ENCODE measurements around the gene GOLGA6A.

GOLGA6A gene

DNA sequence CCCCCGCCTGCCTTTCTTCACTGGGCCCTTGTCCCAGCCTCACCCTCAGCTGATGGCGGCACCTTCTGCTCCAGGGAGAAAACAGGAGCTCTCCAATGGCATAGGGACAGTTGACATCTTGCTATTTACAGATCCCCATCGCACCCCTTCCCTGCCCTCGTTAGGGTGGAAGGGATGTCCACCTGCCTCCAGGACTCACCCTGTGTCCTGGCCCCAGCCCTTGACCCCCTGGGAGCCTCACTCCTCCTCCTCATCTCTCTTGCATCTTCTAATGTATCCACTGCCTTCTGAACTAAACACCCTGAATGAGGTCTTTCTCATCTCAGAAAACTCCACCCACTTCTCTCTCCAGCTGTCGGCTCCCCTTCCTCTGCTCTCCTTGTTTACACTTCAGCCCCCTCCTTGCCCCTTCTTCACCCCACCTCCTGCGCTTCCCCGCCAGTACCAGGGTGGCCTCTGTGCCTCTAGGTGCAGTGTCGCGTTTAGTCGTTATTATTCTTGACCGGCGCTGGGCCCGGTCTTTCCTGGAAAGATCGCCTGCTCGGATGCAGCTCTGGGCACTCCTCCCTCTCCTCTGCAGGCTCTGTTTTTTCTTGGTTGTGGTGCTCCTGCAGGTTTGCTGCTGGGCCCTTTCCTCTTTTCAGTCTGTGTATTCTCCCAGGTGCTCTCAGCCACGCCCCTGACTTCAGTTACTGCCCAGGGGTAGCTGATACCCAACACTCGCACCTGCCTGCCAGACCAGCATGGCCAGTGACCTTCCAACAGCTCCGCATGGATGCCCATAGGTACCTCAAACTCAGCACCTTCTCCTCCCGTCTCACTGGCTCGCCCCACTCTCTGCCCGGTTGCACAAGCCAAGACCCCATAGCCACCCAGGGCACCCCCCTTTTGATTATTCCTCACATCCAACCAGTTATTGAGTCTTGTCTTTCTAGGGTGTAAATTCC is 44.9 kb downstream of the GOLGA6A start:
- DNase-seq (ENCODE audit: low read depth in 1 of 2, low spot score in 1 of 2), result no peak

DNA sequence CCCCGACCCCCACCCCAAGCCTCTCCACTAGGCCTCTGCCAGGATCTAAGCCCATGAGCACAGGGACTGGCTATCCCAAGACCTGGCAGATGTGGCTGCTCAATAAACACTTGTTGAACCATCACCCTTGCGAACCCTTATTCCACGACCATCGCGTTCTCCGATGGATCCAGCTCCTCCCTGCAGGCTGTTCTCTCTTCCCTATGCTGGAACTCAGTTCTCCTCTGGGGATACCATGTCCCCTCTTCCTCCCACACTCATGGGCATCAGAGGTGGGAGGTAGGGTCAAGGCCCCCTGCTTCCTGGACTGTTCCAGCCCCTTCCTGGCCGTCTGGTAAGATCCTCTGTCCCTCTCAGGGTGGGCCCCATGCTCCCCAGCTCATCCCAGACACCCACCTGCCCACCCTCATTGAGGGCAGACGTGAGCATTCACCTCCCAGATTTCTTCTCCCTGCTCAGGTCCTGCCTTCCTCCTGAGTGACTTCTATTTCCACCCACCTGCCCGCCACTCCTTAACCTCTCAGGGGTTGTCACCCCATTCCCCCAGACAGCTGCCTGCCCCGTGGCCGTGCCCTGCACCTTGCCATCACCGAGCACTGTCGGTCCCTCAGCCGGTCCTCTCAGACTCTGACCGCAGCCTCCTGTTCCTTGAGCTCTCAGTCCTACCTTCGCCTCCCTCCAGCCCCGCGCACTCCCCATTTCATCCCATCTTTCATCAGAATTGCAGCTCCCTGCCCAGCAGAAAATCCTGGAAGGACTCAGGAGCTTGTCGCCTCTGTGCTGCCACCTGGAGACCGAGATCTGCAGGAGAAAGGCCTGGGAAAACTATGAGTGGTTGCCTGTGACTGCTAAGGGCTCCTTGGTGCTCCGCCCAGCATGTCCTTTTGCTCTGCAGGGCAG is 45.8 kb downstream of the GOLGA6A start:
- DNase-seq (ENCODE audit: low read depth in 1 of 2, low spot score in 1 of 2), result no peak

DNA sequence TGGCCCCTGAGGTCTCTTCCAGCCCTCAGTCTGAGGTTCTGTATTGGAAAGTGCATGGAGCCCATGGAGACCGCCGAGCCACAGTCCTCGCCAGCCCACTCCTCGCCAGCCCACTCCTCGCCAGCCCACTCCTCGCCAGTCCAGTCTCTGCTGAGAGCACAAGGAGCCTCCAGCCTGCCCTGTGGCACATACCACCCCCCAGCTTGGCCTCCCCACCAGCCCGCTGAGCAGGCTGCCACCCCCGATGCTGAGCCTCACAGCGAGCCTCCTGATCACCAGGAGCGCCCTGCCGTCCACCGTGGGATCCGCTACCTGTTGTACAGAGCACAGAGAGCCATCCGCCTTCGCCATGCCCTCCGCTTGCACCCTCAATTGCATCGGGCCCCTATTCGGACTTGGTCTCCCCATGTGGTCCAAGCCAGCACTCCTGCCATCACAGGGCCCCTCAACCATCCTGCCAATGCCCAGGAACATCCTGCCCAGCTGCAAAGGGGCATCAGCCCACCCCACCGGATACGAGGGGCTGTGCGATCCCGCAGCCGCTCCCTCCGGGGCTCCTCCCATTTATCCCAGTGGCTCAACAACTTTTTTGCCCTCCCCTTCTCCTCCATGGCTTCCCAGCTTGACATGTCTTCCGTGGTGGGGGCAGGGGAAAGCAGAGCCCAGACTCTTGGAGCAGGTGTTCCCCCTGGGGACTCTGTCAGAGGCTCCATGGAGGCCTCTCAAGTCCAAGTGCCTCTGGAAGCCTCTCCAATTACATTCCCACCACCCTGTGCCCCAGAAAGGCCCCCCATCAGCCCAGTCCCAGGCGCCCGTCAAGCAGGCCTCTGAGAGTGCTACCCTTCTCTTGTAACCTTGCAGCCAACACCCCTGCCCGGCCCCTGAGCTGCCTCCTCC is 47.0 kb downstream of the GOLGA6A start:
- DNase-seq (ENCODE audit: low read depth in 1 of 2, low spot score in 1 of 2), result no peak

DNA sequence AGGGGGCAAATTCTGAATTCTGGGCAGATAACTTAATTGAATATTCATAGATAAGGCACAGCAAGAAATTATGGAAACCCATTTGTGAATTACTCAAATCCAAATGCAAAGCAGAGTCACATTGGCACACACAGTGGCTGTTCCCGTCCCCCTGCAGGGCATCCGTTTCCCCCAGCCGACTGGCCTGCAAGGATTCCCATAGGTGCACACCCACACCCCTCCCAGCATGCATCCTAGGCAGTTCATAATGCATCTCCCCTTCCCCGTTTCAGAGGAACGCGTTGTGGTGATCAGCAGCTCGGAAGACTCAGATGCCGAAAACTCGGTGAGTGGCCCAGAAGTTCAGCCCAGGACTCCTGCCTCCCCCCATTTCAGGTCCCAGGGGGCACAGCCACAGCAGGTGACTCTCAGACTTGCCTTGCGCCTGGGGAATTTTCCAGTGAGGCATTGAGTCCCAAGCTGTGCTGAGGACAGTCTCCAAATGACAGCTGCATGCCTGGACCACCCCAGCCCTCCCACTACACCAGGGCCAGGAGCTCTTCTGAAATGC is 48.1 kb downstream of the GOLGA6A start:
- no peak for DNase-seq (ENCODE audit: low read depth in 1 of 2, low spot score in 1 of 2)

DNA sequence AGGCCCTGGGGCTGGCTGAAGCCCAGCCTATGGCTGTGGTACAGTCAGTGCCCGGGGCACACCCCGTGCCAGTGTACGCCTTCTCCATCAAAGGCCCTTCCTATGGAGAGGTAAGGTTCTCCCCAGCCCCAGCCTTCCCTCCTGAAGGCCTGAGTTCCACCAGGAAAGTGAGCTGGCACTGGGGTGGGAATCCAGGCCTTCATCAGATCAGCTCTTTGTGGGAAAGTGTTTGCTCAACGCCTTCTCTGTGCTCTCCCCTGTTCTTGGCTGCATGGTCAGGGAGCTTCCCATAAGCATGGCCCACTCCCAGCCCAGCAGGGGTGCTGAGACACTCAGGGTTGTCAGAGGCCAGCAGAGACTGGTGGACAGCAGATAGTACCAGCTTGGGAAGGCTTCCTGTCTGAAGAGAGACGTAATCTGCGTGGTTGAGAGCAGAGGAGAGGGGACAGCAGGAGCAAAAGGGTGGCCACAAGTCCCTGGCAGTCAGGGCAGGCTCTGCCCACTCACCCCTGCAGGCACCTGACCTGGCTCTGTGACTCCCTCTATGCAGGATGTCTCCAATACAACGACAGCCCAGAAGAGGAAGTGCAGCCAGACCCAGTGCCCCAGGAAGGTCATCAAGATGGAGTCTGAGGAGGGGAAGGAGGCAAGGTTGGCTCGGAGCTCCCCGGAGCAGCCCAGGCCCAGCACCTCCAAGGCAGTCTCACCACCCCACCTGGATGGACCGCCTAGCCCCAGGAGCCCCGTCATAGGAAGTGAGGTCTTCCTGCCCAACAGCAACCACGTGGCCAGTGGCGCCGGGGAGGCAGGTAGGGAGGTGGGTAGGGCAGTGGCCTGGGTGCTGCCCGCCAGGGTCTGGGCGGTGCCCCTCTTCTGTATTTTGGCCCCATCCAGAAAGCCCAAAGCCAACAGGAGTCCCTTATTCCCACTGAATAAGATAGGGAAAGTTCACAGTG is 49.5 kb downstream of the GOLGA6A start:
- no peak for DNase-seq (ENCODE audit: low read depth in 1 of 2, low spot score in 1 of 2)

DNA sequence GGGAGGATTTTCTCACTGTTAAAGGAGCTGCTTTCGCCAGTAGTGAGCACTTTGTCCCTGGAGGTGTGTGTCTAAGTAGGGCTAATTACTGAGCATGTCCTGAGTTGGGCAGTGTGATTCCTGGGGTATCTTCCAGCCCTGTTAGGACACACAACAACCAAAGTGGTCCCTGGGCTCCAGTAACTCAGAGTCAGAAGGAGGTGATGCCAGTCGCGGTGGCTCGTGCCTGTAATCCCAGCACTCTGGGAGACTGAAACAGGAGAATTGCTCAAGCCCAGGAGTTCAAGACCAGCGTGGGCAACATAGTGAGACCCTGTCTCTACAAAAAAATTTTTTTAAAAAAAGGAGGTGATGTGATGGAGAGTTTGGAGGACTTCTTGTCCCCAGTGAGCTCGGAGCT is 50.3 kb downstream of the GOLGA6A start:
- no peak for DNase-seq (ENCODE audit: low read depth in 1 of 2, low spot score in 1 of 2)

DNA sequence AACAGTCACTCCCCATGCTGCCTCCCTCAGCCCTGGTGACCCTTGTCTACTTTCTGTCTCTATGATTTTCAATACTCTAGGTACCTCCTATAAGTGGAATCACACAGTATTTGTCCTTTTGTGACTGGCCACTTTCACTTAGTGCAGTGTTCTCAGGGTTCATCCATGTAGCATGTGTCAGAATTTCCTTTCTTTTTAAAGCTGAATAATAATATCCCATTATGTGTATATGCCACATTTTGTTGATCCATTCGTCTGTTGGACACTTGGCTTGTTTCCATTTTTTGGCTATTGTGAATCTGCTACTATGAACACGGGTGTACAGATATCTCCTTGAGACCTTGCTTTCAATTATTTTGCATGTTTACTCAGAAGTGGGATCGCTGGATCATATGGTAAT is 53.7 kb downstream of the GOLGA6A start:
- no peak for DNase-seq (ENCODE audit: low read depth in 1 of 2, low spot score in 1 of 2)

DNA sequence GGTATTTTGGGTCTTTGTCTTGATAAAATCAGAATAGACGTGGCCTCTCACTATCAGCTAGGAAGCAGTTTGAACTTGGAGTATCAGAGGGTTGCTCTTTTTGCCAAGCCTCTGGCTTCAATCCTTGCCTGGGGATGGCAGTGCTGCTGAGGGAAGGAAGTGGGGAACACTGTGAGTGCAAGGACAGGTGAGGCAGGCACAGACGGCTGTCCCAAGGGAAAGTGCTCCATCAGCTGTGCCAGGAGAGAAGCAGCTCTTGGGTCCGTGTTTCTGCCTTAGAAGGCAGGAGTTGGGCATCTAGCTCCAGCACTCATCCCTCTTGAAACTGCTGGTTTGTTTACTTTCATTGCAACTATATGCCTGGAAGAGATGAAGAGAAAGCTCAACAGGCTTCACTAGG is 54.7 kb downstream of the GOLGA6A start:
- DNase-seq (ENCODE audit: low read depth in 1 of 2, low spot score in 1 of 2), result no peak

DNA sequence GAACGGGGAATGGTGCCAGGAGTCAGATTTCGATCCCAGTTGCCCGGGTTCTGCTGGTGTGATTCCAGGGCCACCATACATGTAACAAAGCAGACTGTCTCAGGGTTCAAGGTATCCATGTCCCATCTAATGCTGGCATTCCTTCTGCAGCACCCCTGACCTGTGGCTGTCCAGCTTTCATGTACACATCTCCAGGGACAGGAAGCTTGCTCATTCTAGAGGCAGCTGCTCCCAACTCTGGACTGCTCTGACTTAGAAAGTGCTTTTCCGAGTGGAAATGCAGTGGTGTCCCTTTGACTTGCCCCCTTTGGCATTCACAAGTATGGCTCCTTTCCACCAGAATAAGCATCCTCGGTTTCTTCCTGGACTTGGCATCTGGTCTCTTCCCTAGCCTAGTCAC is 56.9 kb downstream of the GOLGA6A start:
- no peak for DNase-seq (ENCODE audit: low read depth in 1 of 2, low spot score in 1 of 2)

DNA sequence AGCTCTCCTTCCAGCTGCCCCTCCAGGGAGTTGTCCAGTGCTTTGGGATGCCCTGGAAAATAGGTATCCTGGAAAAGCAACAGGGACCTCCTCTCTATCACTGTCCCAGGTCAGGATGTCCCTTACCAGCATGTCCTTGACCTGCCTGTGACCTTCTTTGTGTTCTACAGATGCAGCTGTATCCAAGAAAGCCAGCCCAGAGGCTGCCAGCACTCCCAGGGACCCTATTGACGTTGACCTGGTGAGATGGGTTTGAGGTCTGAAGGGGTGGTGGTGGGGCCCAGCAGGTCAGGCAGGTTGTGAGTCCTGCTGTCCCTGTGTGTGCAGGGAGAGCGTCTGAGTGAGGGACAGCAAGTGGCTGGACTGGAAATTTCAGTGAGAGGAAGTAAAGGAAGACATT is 57.7 kb downstream of the GOLGA6A start:
- DNase-seq (ENCODE audit: low read depth in 1 of 2, low spot score in 1 of 2), result no peak

DNA sequence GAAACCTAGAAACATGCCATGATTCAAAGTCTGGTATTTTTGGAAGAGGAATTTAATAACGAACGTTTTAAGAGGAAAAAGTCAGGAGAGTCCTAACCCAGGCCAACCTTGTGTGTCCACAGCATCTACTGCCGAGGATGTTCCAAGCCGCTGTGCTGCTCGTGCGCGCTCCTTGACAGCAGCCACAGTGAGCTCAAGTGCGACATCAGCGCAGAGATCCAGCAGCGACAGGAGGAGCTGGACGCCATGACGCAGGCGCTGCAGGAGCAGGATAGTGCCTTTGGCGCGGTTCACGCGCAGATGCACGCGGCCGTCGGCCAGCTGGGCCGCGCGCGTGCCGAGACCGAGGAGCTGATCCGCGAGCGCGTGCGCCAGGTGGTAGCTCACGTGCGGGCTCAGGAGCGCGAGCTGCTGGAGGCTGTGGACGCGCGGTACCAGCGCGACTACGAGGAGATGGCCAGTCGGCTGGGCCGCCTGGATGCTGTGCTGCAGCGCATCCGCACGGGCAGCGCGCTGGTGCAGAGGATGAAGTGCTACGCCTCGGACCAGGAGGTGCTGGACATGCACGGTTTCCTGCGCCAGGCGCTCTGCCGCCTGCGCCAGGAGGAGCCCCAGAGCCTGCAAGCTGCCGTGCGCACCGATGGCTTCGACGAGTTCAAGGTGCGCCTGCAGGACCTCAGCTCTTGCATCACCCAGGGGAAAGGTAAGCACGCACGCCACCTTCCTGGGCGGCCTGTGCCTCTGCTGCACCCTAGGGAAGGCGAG is 59.5 kb downstream of the GOLGA6A start:
- DNase-seq (ENCODE audit: low read depth in 1 of 2, low spot score in 1 of 2), result no peak

Data from stimulated activated CD4-positive, alpha-beta T cell treated with anti-CD3 and anti-CD28 coated beads, Interleukin-15, amount 100 ng/mL, for 1 hour (primary cell).